HepG2 (cell line): ENCODE data around the gene FOXR1. TPM values are rescaled to one million over a fixed set of nuclear protein-coding genes. Genes with fewer than 3 reads are reported as not detected.

Experiments used
- ATAC-seq: fragments of 200-7000 bp; cut with Tn5 transposase; 3 replicates; pipeline ENCODE4 v1.9.1; 2020; ENCODE audit warnings: mild to moderate bottlenecking, moderate library complexity
- BruUV-seq: library from RNA; stranded (reverse); fragments of 400-500 nt; replicated peaks from 2 replicates; lab custom pipeline; 2021; lab: Mats Ljungman, UMichigan
- CTCF ChIA-PET: fragments of 300-600 bp; formaldehyde crosslinking; extraction: SDS; loops from one replicate; lab custom pipeline; 2021; ENCODE audit warnings: low total read pairs, inconsistent platforms, low intra/inter-chr PET ratio; lab: Yijun Ruan, JAX
- POLR2A ChIA-PET: fragments of 350-600 bp; sonication (Branson Sonifier 250); formaldehyde crosslinking; loops from one replicate; lab custom pipeline; 2020; ENCODE audit warnings: antibody characterized with exemption, inconsistent platforms; lab: Yijun Ruan, JAX
- DNase-seq: peaks from one replicate; pipeline ENCODE4 v3.0.0-alpha.2; 2015; ENCODE audit warnings: low spot score
- FAIRE-seq: peaks from 3 replicates; lab custom pipeline; 2011; peaks lifted over from hg19 to GRCh38; lab: Jason Lieb, UNC
- H2AFZ ChIP-seq: one replicate; pipeline ENCODE4 v1.6.1; 2011; ENCODE audit warnings: low read length, inconsistent platforms
- H3K27ac ChIP-seq: fragments of 300-600 bp; 3 replicates; pipeline ENCODE4 v1.8.0; 2011; ENCODE audit warnings: mixed run types, mild to moderate bottlenecking, mixed read lengths, low read length, inconsistent platforms; ENCODE audit not compliant: insufficient read depth; ENCODE audit errors: extremely low read length
- H3K27me3 ChIP-seq, 2 experiments: fragments of 200-600 bp in 1 of 2; 2 replicates in 1 of 2; 3 replicates in 1 of 2; pipeline versions ENCODE4 v1.6.0 to v1.8.0; 2011; ENCODE audit warnings: low read length in 2 of 2, mild to moderate bottlenecking in 2 of 2, moderate library complexity in 2 of 2, inconsistent platforms in 1 of 2; ENCODE audit not compliant: insufficient read depth in 2 of 2, control insufficient read depth in 1 of 2
- H3K36me3 ChIP-seq, 2 experiments: fragments of 200-600 bp in 1 of 2; replicated peaks in 1 of 2; 2 replicates in 1 of 2; 3 replicates in 1 of 2; pipeline versions ENCODE4 v1.5.1 to v1.8.0; 2011; ENCODE audit warnings: low read length in 2 of 2, inconsistent platforms in 1 of 2; ENCODE audit not compliant: insufficient read depth in 2 of 2, control insufficient read depth in 1 of 2
- H3K4me1 ChIP-seq: 2 replicates; pipeline ENCODE4 v1.5.1; 2012; ENCODE audit warnings: low read length, inconsistent platforms; ENCODE audit not compliant: insufficient read depth
- H3K4me2 ChIP-seq: 2 replicates; pipeline ENCODE4 v1.6.0; 2011; ENCODE audit warnings: low read depth, low read length, inconsistent platforms
- H3K4me3 ChIP-seq, 3 experiments: fragments of 200-600 bp in 1 of 3; sonication (generic), shearing (Covaris generic) in 1 of 3; replicated peaks in 1 of 3; 2 replicates each; pipeline ENCODE4 v1.5.1; 2011 to 2016; ENCODE audit warnings: low read length in 3 of 3, inconsistent platforms in 2 of 3, low read depth in 2 of 3, mild to moderate bottlenecking in 2 of 3, control low read depth in 1 of 3, mixed read lengths in 1 of 3; ENCODE audit not compliant: insufficient read depth in 1 of 3
- H3K79me2 ChIP-seq: one replicate; pipeline ENCODE4 v1.6.1; 2011; ENCODE audit warnings: low read length, inconsistent platforms; ENCODE audit not compliant: insufficient read depth
- H3K9ac ChIP-seq: 2 replicates; pipeline ENCODE4 v1.6.0; 2011; ENCODE audit warnings: mild to moderate bottlenecking, low read depth, low read length, inconsistent platforms; ENCODE audit not compliant: insufficient read depth
- H3K9me3 ChIP-seq: 2 replicates; pipeline ENCODE4 v1.5.1; 2012; ENCODE audit warnings: mild to moderate bottlenecking, low read length
- H4K20me1 ChIP-seq: 2 replicates; pipeline ENCODE4 v1.6.0; 2011; ENCODE audit warnings: inconsistent platforms, mild to moderate bottlenecking, low read length, moderate library complexity; ENCODE audit not compliant: insufficient read depth
- ASH2L ChIP-seq: fragments of 300-600, 200-600 bp; sonication (generic); IDR thresholded peaks from 2 replicates; pipeline ENCODE4 v1.7.0; 2017; ENCODE audit warnings: low read depth, mild to moderate bottlenecking, moderate library complexity, mixed read lengths, low read length; ENCODE audit not compliant: insufficient read length
- FOSL2 ChIP-seq: sonication (generic); formaldehyde crosslinking; IDR thresholded peaks from 2 replicates; pipeline ENCODE4 v1.4.0; 2020; ENCODE audit warnings: missing genetic modification reagents
- FOXO4 ChIP-seq: sonication (generic); formaldehyde crosslinking; conservative IDR thresholded peaks from 2 replicates; pipeline ENCODE4 v1.8.1; 2023; ENCODE audit warnings: missing genetic modification reagents
- HMGXB3 ChIP-seq: sonication (generic); formaldehyde crosslinking; IDR thresholded peaks from 2 replicates; pipeline ENCODE4 v1.4.0; 2020; ENCODE audit warnings: missing genetic modification reagents, borderline replicate concordance
- HNRNPL ChIP-seq: fragments of 200-400 bp; formaldehyde crosslinking; IDR thresholded peaks from 2 replicates; pipeline ENCODE4 v1.6.1; 2017; ENCODE audit warnings: mild to moderate bottlenecking, low read depth, low read length
- IRX3 ChIP-seq: sonication (generic); formaldehyde crosslinking; IDR thresholded peaks from 2 replicates; pipeline ENCODE4 v1.8.1; 2023; ENCODE audit warnings: mild to moderate bottlenecking, low read depth, missing genetic modification reagents, borderline replicate concordance
- PPARG ChIP-seq: conservative IDR thresholded peaks from 2 replicates; pipeline ENCODE4 v1.6.1; 2016; ENCODE audit warnings: missing biosample characterization, missing genetic modification reagents
- SYNCRIP ChIP-seq: fragments of 200-400 bp; formaldehyde crosslinking; IDR thresholded peaks from 2 replicates; pipeline ENCODE4 v1.6.1; 2018; ENCODE audit warnings: mild to moderate bottlenecking, low read depth, low read length; ENCODE audit not compliant: insufficient read depth
- YEATS2 ChIP-seq: sonication (generic); formaldehyde crosslinking; IDR thresholded peaks from 2 replicates; pipeline ENCODE4 v1.4.0; 2020; ENCODE audit warnings: missing genetic modification reagents, borderline replicate concordance
- ZNF263 ChIP-seq: sonication (generic); formaldehyde crosslinking; IDR thresholded peaks from 2 replicates; pipeline ENCODE4 v1.4.0; 2020; ENCODE audit warnings: missing genetic modification reagents
- ZNF772 ChIP-seq: sonication (generic); formaldehyde crosslinking; IDR thresholded peaks from 2 replicates; pipeline ENCODE4 v1.5.0; 2020; ENCODE audit warnings: mild to moderate bottlenecking, missing genetic modification reagents
- WGBS: methylation state at CpG from one replicate; pipeline ENCODE4 v1.1.6; 2017; ENCODE audit warnings: low lambda C conversion rate; 5-methylcytosine and 5-hydroxymethylcytosine counted together
- in situ Hi-C: cut with HindIII; loops from 2 replicates; pipeline ENCODE4 v1.10.0; 2017; ENCODE audit warnings: low pct_unique_long_range_greater_than_20kb; ENCODE audit not compliant: extremely low pct_ligation_motif_present
- intact Hi-C: fragments of 100-400 bp; cut with micrococcal nuclease; formaldehyde crosslinking; loops from one replicate; pipeline ENCODE4 v1.10.0; 2022; ENCODE audit not compliant: unreplicated experiment
- polyA plus RNA-seq, 8 experiments: library from polyadenylated mRNA; depleted of rRNA in 3 of 8; stranded (reverse) in 7 of 8; unstranded in 1 of 8; fragments of >200 nt; fragmentation: Illumina TruSeq in 4 of 8; extraction: Trizol in 4 of 8; gene quantifications; 2 replicates each; pipeline versions ENCODE4 v1.2.1 to v1.2.3, GENCODE V29; 2011 to 2016; ENCODE audit warnings: low read depth in 4 of 8, missing spikeins in 1 of 8, mixed read lengths in 1 of 8; ENCODE audit not compliant: insufficient read depth in 1 of 8
- total RNA-seq, 5 experiments: library from RNA; depleted of rRNA; stranded (reverse); fragments of >200 nt; fragmentation: Illumina TruSeq; extraction: Trizol; gene quantifications; 2 replicates each; pipeline ENCODE4 v1.2.3, GENCODE V29; 2016; ENCODE audit warnings: low read depth in 1 of 5

FOXR1 gene
- total and polyA plus RNA-seq, 2 of the 13 experiments (the other 11 are each of a cell fraction or from before 2014, with no cell fraction given), result not detected

- intact Hi-C loops (no loop called here), in situ Hi-C loops (no loop called here)
- ATAC-seq (no peak), FAIRE-seq (no peak), DNase-seq (no peak)
- Histone ChIP-seq H3K9ac (peak overlapping the region; percentile 77), H3K4me3 (peak overlapping the region in 1 of 3 experiments; percentile 82; a peak in 2 of 6 replicates), H4K20me1 (peaks cover 5% of the 10 kb centered on the region; the same call in 1 of the 2 replicates), H3K27ac (peak overlapping the region; percentile 77), H3K4me2 (peak overlapping the region; percentile 99), H2AFZ (no peak overlapping the region), H3K4me1 (peaks cover 87% of the 10 kb centered on the region), H3K9me3 (no peaks in the 10 kb centered on the region), H3K79me2 (peaks cover 61% of the 10 kb centered on the region), H3K27me3 (no peaks in the 10 kb centered on the region; a peak in 1 of 5 replicates), H3K36me3 (peaks cover 4% of the 10 kb centered on the region in 2 experiments; a peak in 3 of 5 replicates)
- ChIA-PET POLR2A (interaction anchor here (1.1 to 2.8 kb wide), 4 partner anchors 10 to 60 kb away, joined by 4 to 12 read pairs (median 8); partner anchors contain the start of genes CENATAC, HMBS and VPS11), CTCF (no interaction called here)
- TF ChIP-seq ASH2L (no peak), ZNF772 (CRISPR knock-in tag) (0 out of 2 replicates have a peak, but pooled peaks have one; percentile 16), HNRNPL (0 out of 2 replicates have a peak, but pooled peaks have one; percentile 5), YEATS2 (CRISPR knock-in tag) (no peak), FOSL2 (CRISPR knock-in tag) (no peak), PPARG (no peak), FOXO4 (CRISPR knock-in tag) (0 out of 2 replicates have a peak, but pooled peaks have one; percentile 14), HMGXB3 (CRISPR knock-in tag) (0 out of 2 replicates have a peak, but pooled peaks have one; percentile 9), SYNCRIP (no peak), IRX3 (CRISPR knock-in tag) (0 out of 2 replicates have a peak, but pooled peaks have one; percentile 9), ZNF263 (CRISPR knock-in tag) (0 out of 2 replicates have a peak, but pooled peaks have one; percentile 48)
- no TSS peak for BruUV-seq
- 85% methylated on average over 5 of the region's 5 CpGs for WGBS
These were observed 54.0 kb downstream of the FOXR1 start for GRCh38 chr11:119025541-119025940.
